ENCODE data around the gene SQOR. TPM values are rescaled to one million over a fixed set of nuclear protein-coding genes. Genes with fewer than 3 reads are reported as not detected.

SQOR gene
- total RNA-seq, 3 donors from 2014 or later (not counting 1 experiment from before 2014, with no cell fraction given) = 22.8 to 36.5 (median 29.9) TPM

- Mint-ChIP-seq H3K4me1 (peaks cover 39% of the 10 kb centered on the region in 2 donors), H3K27ac (peak overlapping the region; percentile 99 to 100), H3K27me3 (ENCODE audit: low read depth in 2 of 2) (peaks cover 0 to 4% of the 10 kb centered on the region in 2 donors), H3K4me3 (peak overlapping the region; percentile 97), H3K9me3 (no peaks in the 10 kb centered on the region), H3K36me3 (no peaks in the 10 kb centered on the region)
- H3K27ac ChIP-seq (ENCODE audit: low read length) = peak overlapping the region; percentile 94
- ATAC-seq (peak in 2 of 3 donors; percentile 0 to 2), DNase-seq (no peak)
- H3K9me3 ChIP-seq (ENCODE audit: control insufficient read depth, insufficient read depth, low read length) = no peaks in the 10 kb centered on the region
- peak overlapping the region; percentile 68 for H3K4me3 ChIP-seq (ENCODE audit: low read length)
- 0% methylated on average over 14 of the region's 14 CpGs for WGBS (ENCODE audit: insufficient coverage)
- no peak for TF ChIP-seq CTCF (IDR thresholded peaks at IDR 0.05)
- no peaks in the 10 kb centered on the region for H3K36me3 ChIP-seq (ENCODE audit: control insufficient read depth, insufficient read depth, low read length)
- intact Hi-C loops (cut with micrococcal nuclease) = loop anchor here (1.0 to 10.0 kb wide), 3 partner anchors 184 to 872 kb away; partner anchors contain the start of genes B2M and PATL2
- no peaks in the 10 kb centered on the region for H3K27me3 ChIP-seq (ENCODE audit: control insufficient read depth, insufficient read depth, low read length)
- peaks cover 15% of the 10 kb centered on the region for H3K4me1 ChIP-seq (ENCODE audit: control insufficient read depth, insufficient read depth, low read length)
These were observed 48.2 kb upstream of the SQOR start for GRCh38 chr15:45586601-45587094.

DNA sequence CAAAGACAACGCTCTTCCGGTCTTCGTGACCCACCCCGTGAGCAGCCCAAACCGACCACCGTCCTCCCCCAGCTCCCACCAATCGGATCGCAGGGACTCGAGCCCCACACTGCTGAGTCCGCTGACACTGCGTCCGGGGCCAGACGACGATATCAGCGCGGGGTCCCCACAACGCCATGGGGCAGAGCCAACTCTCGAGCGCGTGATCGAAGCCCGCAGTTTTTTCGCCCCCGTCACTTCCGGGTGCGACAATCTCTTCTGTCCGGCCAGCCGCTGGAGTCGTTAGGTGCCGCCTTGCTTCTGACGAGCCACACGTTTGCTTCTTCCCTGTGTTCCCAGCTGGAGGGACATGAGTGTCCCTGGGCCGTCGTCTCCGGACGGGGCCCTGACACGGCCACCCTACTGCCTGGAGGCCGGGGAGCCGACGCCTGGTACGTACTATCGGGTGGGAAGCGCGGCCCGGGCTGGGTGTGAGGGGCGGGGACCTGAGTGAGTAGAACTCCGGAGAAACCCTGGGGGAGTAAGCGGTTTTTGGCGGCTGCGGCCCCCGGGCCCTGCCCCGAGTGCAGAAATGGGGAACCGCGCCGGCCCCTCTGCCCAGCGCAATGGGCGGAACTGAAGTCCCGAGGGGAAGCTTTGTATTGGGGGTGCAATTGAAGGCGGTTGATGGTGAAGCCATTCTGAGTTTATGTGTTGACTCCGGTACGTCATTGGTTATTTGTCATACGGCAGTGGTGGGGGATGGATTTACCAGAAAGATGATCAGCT, 47.5 kb upstream of the SQOR start, which contains the start of gene BLOC1S6:
TSS of gene BLOC1S6 (plus strand) at position 285 of the 768 bp plus-strand sequence. CDS start at position 350, 65 bp downstream.
- no peaks in the 10 kb centered on the region for H3K9me3 ChIP-seq (ENCODE audit: control insufficient read depth, insufficient read depth, low read length)
- H3K4me3 ChIP-seq (ENCODE audit: low read length) = peak within 1 kb of the TSS; percentile 68
- peak within 1 kb of the TSS; percentile 94 for H3K27ac ChIP-seq (ENCODE audit: low read length)
- DNase-seq (peak; percentile 93 to 95), ATAC-seq (peak; percentile 88 to 97 (median 93))
- Mint-ChIP-seq H3K4me3 (peak within 1 kb of the TSS; percentile 97), H3K9me3 (no peaks in the 10 kb centered on the region), H3K27me3 (ENCODE audit: low read depth in 2 of 2) (peaks cover 0 to 4% of the 10 kb centered on the region in 2 donors), H3K36me3 (no peaks in the 10 kb centered on the region), H3K27ac (peak within 1 kb of the TSS; percentile 99 to 100), H3K4me1 (peaks cover 39% of the 10 kb centered on the region in 2 donors)
- no peak for TF ChIP-seq CTCF (IDR thresholded peaks at IDR 0.05)
- H3K27me3 ChIP-seq (ENCODE audit: control insufficient read depth, insufficient read depth, low read length) = no peaks in the 10 kb centered on the region
- intact Hi-C loops (cut with micrococcal nuclease) = loop anchor here (1.0 to 10.0 kb wide), 3 partner anchors 185 to 872 kb away; partner anchors contain the start of genes B2M and PATL2
- H3K36me3 ChIP-seq (ENCODE audit: control insufficient read depth, insufficient read depth, low read length) = peaks cover 2% of the 10 kb centered on the region
- under 1% methylated on average over 62 of the region's 62 CpGs for WGBS (ENCODE audit: insufficient coverage)
- peaks cover 15% of the 10 kb centered on the region for H3K4me1 ChIP-seq (ENCODE audit: control insufficient read depth, insufficient read depth, low read length)

GRCh38 chr15:45587863-45588170, 47.0 kb upstream of the SQOR start:
- DNase-seq (no peak), ATAC-seq (no peak)
- Histone ChIP-seq H3K27ac (ENCODE audit: low read length) (peak overlapping the region; percentile 94), H3K27me3 (ENCODE audit: control insufficient read depth, insufficient read depth, low read length) (no peaks in the 10 kb centered on the region), H3K4me1 (ENCODE audit: control insufficient read depth, insufficient read depth, low read length) (peaks cover 15% of the 10 kb centered on the region), H3K4me3 (ENCODE audit: low read length) (peak overlapping the region; percentile 68), H3K9me3 (ENCODE audit: control insufficient read depth, insufficient read depth, low read length) (no peaks in the 10 kb centered on the region), H3K36me3 (ENCODE audit: control insufficient read depth, insufficient read depth, low read length) (peaks cover 4% of the 10 kb centered on the region)
- WGBS (ENCODE audit: insufficient coverage) = 0% methylated on average over 4 of the region's 4 CpGs
- intact Hi-C loops (cut with micrococcal nuclease) = loop anchor here (1.0 to 10.0 kb wide), 3 partner anchors 186 to 873 kb away; partner anchors contain the start of genes B2M and PATL2
- peaks cover 0 to under 1% of the 10 kb centered on the region in 2 donors for H3K27me3 Mint-ChIP-seq (ENCODE audit: low read depth in 2 of 2)
- no peaks in the 10 kb centered on the region for H3K9me3 Mint-ChIP-seq
- peak overlapping the region; percentile 97 for H3K4me3 Mint-ChIP-seq
- peak overlapping the region; percentile 99 to 100 for H3K27ac Mint-ChIP-seq
- H3K36me3 Mint-ChIP-seq = no peaks in the 10 kb centered on the region
- peaks cover 39% of the 10 kb centered on the region in 2 donors for H3K4me1 Mint-ChIP-seq
- TF ChIP-seq CTCF (IDR thresholded peaks at IDR 0.05) = no peak

Data from natural killer cell (primary cell).